NT2/D1 (cell line): ENCODE results near the gene POLR3K.

Experiments used
- DNase-seq: peaks from one replicate; pipeline ENCODE4 v3.0.0-alpha.2; 2011; ENCODE audit warnings: low read depth, low spot score
- H3K27me3 ChIP-seq: 2 replicates; pipeline ENCODE4 v1.6.0; 2011; ENCODE audit warnings: mild to moderate bottlenecking; ENCODE audit not compliant: insufficient read length, insufficient read depth
- H3K36me3 ChIP-seq: 2 replicates; pipeline ENCODE4 v1.6.1; 2011; ENCODE audit warnings: mild to moderate bottlenecking, low read length, mixed read lengths; ENCODE audit not compliant: insufficient read depth, insufficient read length
- H3K4me1 ChIP-seq: 2 replicates; pipeline ENCODE4 v1.5.1; 2011; ENCODE audit not compliant: insufficient read depth, insufficient read length
- H3K4me3 ChIP-seq: 2 replicates; pipeline ENCODE4 v1.5.1; 2011; ENCODE audit warnings: low read depth; ENCODE audit not compliant: insufficient read length
- H3K9ac ChIP-seq: 2 replicates; pipeline ENCODE4 v1.6.0; 2011; ENCODE audit warnings: low read depth; ENCODE audit not compliant: insufficient read length
- H3K9me3 ChIP-seq: 2 replicates; pipeline ENCODE4 v1.5.1; 2011; ENCODE audit warnings: mild to moderate bottlenecking, low read length; ENCODE audit not compliant: insufficient read depth
- SUZ12 ChIP-seq: IDR thresholded peaks from 2 replicates; pipeline ENCODE4 v1.6.1; 2011; ENCODE audit not compliant: insufficient read length, insufficient read depth; ENCODE audit errors: extremely low read depth
- YY1 ChIP-seq: IDR thresholded peaks from 2 replicates; pipeline ENCODE4 v1.6.1; 2011; ENCODE audit not compliant: insufficient read length, insufficient read depth
- ZNF274 ChIP-seq: IDR thresholded peaks from 2 replicates; pipeline ENCODE4 v1.6.1; 2011; ENCODE audit warnings: mild to moderate bottlenecking, low read depth, low read length

POLR3K gene

GRCh38 chr16:92431-93339 lies 39.3 kb upstream of the POLR3K start:
- H3K27me3 ChIP-seq: no peaks in the 10 kb centered on the region
- H3K4me1 ChIP-seq: peaks cover 14% of the 10 kb centered on the region
- H3K9me3 ChIP-seq: no peaks in the 10 kb centered on the region
- H3K9ac ChIP-seq: no peak overlapping the region
- H3K36me3 ChIP-seq: peaks cover 68% of the 10 kb centered on the region
- no peak for DNase-seq
- TF ChIP-seq SUZ12 (no peak), ZNF274 (no peak)
- H3K4me3 ChIP-seq: no peak overlapping the region

- TF ChIP-seq SUZ12 (no peak), YY1 (no peak), ZNF274 (no peak)
- no peak overlapping the region for H3K4me3 ChIP-seq
- H3K36me3 ChIP-seq: peaks cover 73% of the 10 kb centered on the region
- peaks cover 11% of the 10 kb centered on the region for H3K4me1 ChIP-seq
- no peak for DNase-seq
- no peaks in the 10 kb centered on the region for H3K27me3 ChIP-seq
- H3K9me3 ChIP-seq: no peaks in the 10 kb centered on the region
- no peak overlapping the region for H3K9ac ChIP-seq
Observed at GRCh38 chr16:91484-91883, 38.1 kb upstream of the POLR3K start.

- Histone ChIP-seq H3K4me3 (no peak overlapping the region), H3K4me1 (peaks cover 11% of the 10 kb centered on the region), H3K9ac (no peak overlapping the region)
Observed at GRCh38 chr16:89391-90302, 36.2 kb upstream of the POLR3K start.

GRCh38 chr16:88613-89012 lies 35.2 kb upstream of the POLR3K start:
- no peak for DNase-seq
- TF ChIP-seq ZNF274: no peak
- TF ChIP-seq SUZ12: no peak
- no peak for TF ChIP-seq YY1
- Histone ChIP-seq H3K27me3 (no peaks in the 10 kb centered on the region), H3K4me3 (no peak overlapping the region), H3K9ac (no peak overlapping the region), H3K9me3 (no peaks in the 10 kb centered on the region), H3K4me1 (peaks cover 9% of the 10 kb centered on the region), H3K36me3 (peaks cover 85% of the 10 kb centered on the region)

More at GRCh38 chr16:89391-90302, 36.2 kb upstream of the POLR3K start:
- no peaks in the 10 kb centered on the region for H3K9me3 ChIP-seq
- H3K27me3 ChIP-seq: no peaks in the 10 kb centered on the region
- DNase-seq: no peak
- TF ChIP-seq SUZ12 (no peak), ZNF274 (no peak), YY1 (no peak)
- peaks cover 81% of the 10 kb centered on the region for H3K36me3 ChIP-seq

- H3K9me3 ChIP-seq: no peaks in the 10 kb centered on the region
- H3K9ac ChIP-seq: no peak overlapping the region
- H3K4me3 ChIP-seq: no peak overlapping the region
- DNase-seq: no peak
- no peaks in the 10 kb centered on the region for H3K27me3 ChIP-seq
- peaks cover 80% of the 10 kb centered on the region for H3K36me3 ChIP-seq
- peaks cover 16% of the 10 kb centered on the region for H3K4me1 ChIP-seq
- TF ChIP-seq SUZ12: no peak
- no peak for TF ChIP-seq ZNF274
- TF ChIP-seq YY1: no peak
Observed at GRCh38 chr16:86483-86952, 33.1 kb upstream of the POLR3K start.

GRCh38 chr16:85865-86264 lies 32.5 kb upstream of the POLR3K start:
- Histone ChIP-seq H3K9ac (no peak overlapping the region), H3K36me3 (peaks cover 80% of the 10 kb centered on the region)
- TF ChIP-seq SUZ12 (no peak), YY1 (no peak), ZNF274 (no peak)

GRCh38 chr16:85407-85782 lies 32.0 kb upstream of the POLR3K start:
- Histone ChIP-seq H3K27me3 (no peaks in the 10 kb centered on the region), H3K4me1 (peaks cover 16% of the 10 kb centered on the region), H3K4me3 (no peak overlapping the region), H3K9me3 (no peaks in the 10 kb centered on the region), H3K36me3 (peaks cover 82% of the 10 kb centered on the region), H3K9ac (no peak overlapping the region)
- TF ChIP-seq YY1 (no peak), SUZ12 (no peak), ZNF274 (no peak)
- DNase-seq: no peak

More at GRCh38 chr16:85865-86264, 32.5 kb upstream of the POLR3K start:
- no peaks in the 10 kb centered on the region for H3K9me3 ChIP-seq
- H3K4me3 ChIP-seq: no peak overlapping the region
- DNase-seq: no peak
- H3K27me3 ChIP-seq: no peaks in the 10 kb centered on the region
- H3K4me1 ChIP-seq: peaks cover 16% of the 10 kb centered on the region
